Measurements from ENCODE around the gene PROC. TPM values are rescaled to one million over a fixed set of nuclear protein-coding genes. Genes with fewer than 3 reads are reported as not detected.
"Not testable (repeated sequence)": the region's sequence is repeated elsewhere in the genome, so short reads cannot be mapped to it uniquely, and the experiment has no call there.

PROC gene
- total RNA-seq, 2 experiments from 2014 or later = not detected

- H3K27me3 Mint-ChIP-seq (ENCODE audit: low read depth) = no peaks in the 10 kb centered on the region
- H3K36me3 Mint-ChIP-seq (ENCODE audit: low read depth) = no peaks in the 10 kb centered on the region
- no peaks in the 10 kb centered on the region for H3K9me3 Mint-ChIP-seq (ENCODE audit: insufficient read depth)
- ATAC-seq = no peak
- ChIA-PET POLR2A (no interaction called here), CTCF (no interaction called here)
- no peak overlapping the region for H3K4me3 Mint-ChIP-seq
- no peak for DNase-seq
- no peak overlapping the region for H3K27ac Mint-ChIP-seq
- no peaks in the 10 kb centered on the region for H3K4me1 Mint-ChIP-seq (ENCODE audit: low read depth)
These were observed 16.3 kb downstream of the PROC start for GRCh38 chr2:127434515-127434914.

- Mint-ChIP-seq H3K27ac (no peak overlapping the region), H3K9me3 (ENCODE audit: insufficient read depth) (peaks cover 4% of the 10 kb centered on the region), H3K4me1 (ENCODE audit: low read depth) (no peaks in the 10 kb centered on the region), H3K36me3 (ENCODE audit: low read depth) (no peaks in the 10 kb centered on the region), H3K27me3 (ENCODE audit: low read depth) (no peaks in the 10 kb centered on the region), H3K4me3 (no peak overlapping the region)
- ATAC-seq (no peak), DNase-seq (no peak)
- ChIA-PET CTCF (no interaction called here), POLR2A (no interaction called here)
These were observed 18.8 kb downstream of the PROC start for GRCh38 chr2:127437056-127437455.

- Mint-ChIP-seq H3K4me1 (ENCODE audit: low read depth) (no peaks in the 10 kb centered on the region), H3K27ac (no peak overlapping the region), H3K27me3 (ENCODE audit: low read depth) (peaks cover 2% of the 10 kb centered on the region), H3K4me3 (no peak overlapping the region), H3K9me3 (ENCODE audit: insufficient read depth) (peaks cover 4% of the 10 kb centered on the region), H3K36me3 (ENCODE audit: low read depth) (no peaks in the 10 kb centered on the region)
- CTCF ChIA-PET = no interaction called here
- DNase-seq (no peak), ATAC-seq (no peak)
- POLR2A ChIA-PET = no interaction called here
These were observed 19.8 kb downstream of the PROC start for GRCh38 chr2:127437781-127438726.

- CTCF ChIA-PET = no interaction called here
- H3K27me3 Mint-ChIP-seq (ENCODE audit: low read depth) = peaks cover 6% of the 10 kb centered on the region
- peaks cover 4% of the 10 kb centered on the region for H3K9me3 Mint-ChIP-seq (ENCODE audit: insufficient read depth)
- no peak overlapping the region for H3K27ac Mint-ChIP-seq
- H3K36me3 Mint-ChIP-seq (ENCODE audit: low read depth) = no peaks in the 10 kb centered on the region
- H3K4me1 Mint-ChIP-seq (ENCODE audit: low read depth) = no peaks in the 10 kb centered on the region
- DNase-seq (no peak), ATAC-seq (no peak)
- H3K4me3 Mint-ChIP-seq = no peak overlapping the region
- POLR2A ChIA-PET = no interaction called here
These were observed 21.1 kb downstream of the PROC start for GRCh38 chr2:127439343-127439742.

- Mint-ChIP-seq H3K36me3 (ENCODE audit: low read depth) (no peaks in the 10 kb centered on the region), H3K4me3 (no peak overlapping the region), H3K4me1 (ENCODE audit: low read depth) (no peaks in the 10 kb centered on the region), H3K9me3 (ENCODE audit: insufficient read depth) (peaks cover 3% of the 10 kb centered on the region), H3K27me3 (ENCODE audit: low read depth) (peaks cover 11% of the 10 kb centered on the region), H3K27ac (no peak overlapping the region)
- CTCF ChIA-PET = no interaction called here
- no peak for DNase-seq
- ATAC-seq = no peak
- POLR2A ChIA-PET = no interaction called here
These were observed 30.3 kb downstream of the PROC start for GRCh38 chr2:127448526-127448925.

GRCh38 chr2:127449414-127449813 lies 31.2 kb downstream of the PROC start:
- ChIA-PET CTCF (no interaction called here), POLR2A (no interaction called here)
- Mint-ChIP-seq H3K4me1 (ENCODE audit: low read depth) (no peaks in the 10 kb centered on the region), H3K36me3 (ENCODE audit: low read depth) (no peaks in the 10 kb centered on the region), H3K9me3 (ENCODE audit: insufficient read depth) (peaks cover 3% of the 10 kb centered on the region), H3K27ac (no peak overlapping the region), H3K4me3 (no peak overlapping the region), H3K27me3 (ENCODE audit: low read depth) (peaks cover 9% of the 10 kb centered on the region)
- ATAC-seq = no peak
- DNase-seq = no peak

GRCh38 chr2:127449898-127450297 lies 31.7 kb downstream of the PROC start:
- H3K9me3 Mint-ChIP-seq (ENCODE audit: insufficient read depth) = peaks cover 3% of the 10 kb centered on the region
- H3K27ac Mint-ChIP-seq = no peak overlapping the region
- H3K27me3 Mint-ChIP-seq (ENCODE audit: low read depth) = peaks cover 9% of the 10 kb centered on the region
- no peak for DNase-seq
- no peak overlapping the region for H3K4me3 Mint-ChIP-seq
- H3K4me1 Mint-ChIP-seq (ENCODE audit: low read depth) = no peaks in the 10 kb centered on the region
- POLR2A ChIA-PET = no interaction called here
- CTCF ChIA-PET = interaction anchor here (0.9 kb wide), 1 partner anchor 34 kb away, joined by 3 read pairs; no protein-coding TSS in a partner anchor
- ATAC-seq = no peak
- no peaks in the 10 kb centered on the region for H3K36me3 Mint-ChIP-seq (ENCODE audit: low read depth)

- Mint-ChIP-seq H3K4me1 (ENCODE audit: low read depth) (no peaks in the 10 kb centered on the region), H3K4me3 (no peak overlapping the region), H3K27ac (no peak overlapping the region), H3K27me3 (ENCODE audit: low read depth) (peaks cover 9% of the 10 kb centered on the region), H3K36me3 (ENCODE audit: low read depth) (peaks cover 1% of the 10 kb centered on the region), H3K9me3 (ENCODE audit: insufficient read depth) (no peaks in the 10 kb centered on the region)
- DNase-seq (no peak), ATAC-seq (no peak)
- ChIA-PET CTCF (interaction anchor here (1.4 kb wide), 1 partner anchor 24 kb away, joined by 4 read pairs; no protein-coding TSS in a partner anchor), POLR2A (no interaction called here)
These were observed 33.8 kb downstream of the PROC start for GRCh38 chr2:127451981-127452380.

- H3K4me1 Mint-ChIP-seq (ENCODE audit: low read depth); DNase-seq; H3K27me3 Mint-ChIP-seq (ENCODE audit: low read depth); ATAC-seq; H3K4me3 Mint-ChIP-seq; H3K36me3 Mint-ChIP-seq (ENCODE audit: low read depth); POLR2A ChIA-PET; H3K9me3 Mint-ChIP-seq (ENCODE audit: insufficient read depth); H3K27ac Mint-ChIP-seq: not testable (repeated sequence)
- CTCF ChIA-PET = interaction anchor here (1.4 kb wide), 1 partner anchor 23 kb away, joined by 4 read pairs; no protein-coding TSS in a partner anchor
These were observed 34.2 kb downstream of the PROC start for GRCh38 chr2:127452423-127452822.

GRCh38 chr2:127453013-127453391 lies 34.8 kb downstream of the PROC start:
- ATAC-seq = no peak
- no peak for DNase-seq
- Mint-ChIP-seq H3K27me3 (ENCODE audit: low read depth) (peaks cover 5% of the 10 kb centered on the region), H3K4me1 (ENCODE audit: low read depth) (no peaks in the 10 kb centered on the region), H3K4me3 (no peak overlapping the region), H3K9me3 (ENCODE audit: insufficient read depth) (no peaks in the 10 kb centered on the region), H3K36me3 (ENCODE audit: low read depth) (peaks cover 1% of the 10 kb centered on the region), H3K27ac (no peak overlapping the region)
- ChIA-PET POLR2A (no interaction called here), CTCF (interaction anchor here (1.2 to 1.5 kb wide), 2 partner anchors 26 to 129 kb away, joined by 4 to 5 read pairs; no protein-coding TSS in a partner anchor)

GRCh38 chr2:127453392-127454171 lies 35.4 kb downstream of the PROC start:
- Mint-ChIP-seq H3K4me3 (no peak overlapping the region), H3K9me3 (ENCODE audit: insufficient read depth) (no peaks in the 10 kb centered on the region), H3K36me3 (ENCODE audit: low read depth) (peaks cover 1% of the 10 kb centered on the region), H3K27ac (no peak overlapping the region), H3K27me3 (ENCODE audit: low read depth) (peaks cover under 1% of the 10 kb centered on the region), H3K4me1 (ENCODE audit: low read depth) (no peaks in the 10 kb centered on the region)
- CTCF ChIA-PET = interaction anchor here (0.8 to 1.5 kb wide), 4 partner anchors 22 to 256 kb away, joined by 4 to 5 read pairs (median 4); no protein-coding TSS in a partner anchor
- ATAC-seq (no peak), DNase-seq (no peak)
- POLR2A ChIA-PET = no interaction called here

Measured in activated CD8-positive, alpha-beta T cell treated with anti-CD3 and anti-CD28 coated beads, Interleukin-2, amount 10 ng/mL, durations not matched to agents 7 days and 5 days (primary cell).